IPS-NIHi7 (cell line): Measurements from ENCODE around the gene HOXB5.

Experiments
- DNase-seq: peaks from one replicate; pipeline ENCODE4 v3.0.0; 2012; ENCODE audit warnings: mixed read lengths; ENCODE audit errors: extremely low spot score

Gene HOXB5

DNA sequence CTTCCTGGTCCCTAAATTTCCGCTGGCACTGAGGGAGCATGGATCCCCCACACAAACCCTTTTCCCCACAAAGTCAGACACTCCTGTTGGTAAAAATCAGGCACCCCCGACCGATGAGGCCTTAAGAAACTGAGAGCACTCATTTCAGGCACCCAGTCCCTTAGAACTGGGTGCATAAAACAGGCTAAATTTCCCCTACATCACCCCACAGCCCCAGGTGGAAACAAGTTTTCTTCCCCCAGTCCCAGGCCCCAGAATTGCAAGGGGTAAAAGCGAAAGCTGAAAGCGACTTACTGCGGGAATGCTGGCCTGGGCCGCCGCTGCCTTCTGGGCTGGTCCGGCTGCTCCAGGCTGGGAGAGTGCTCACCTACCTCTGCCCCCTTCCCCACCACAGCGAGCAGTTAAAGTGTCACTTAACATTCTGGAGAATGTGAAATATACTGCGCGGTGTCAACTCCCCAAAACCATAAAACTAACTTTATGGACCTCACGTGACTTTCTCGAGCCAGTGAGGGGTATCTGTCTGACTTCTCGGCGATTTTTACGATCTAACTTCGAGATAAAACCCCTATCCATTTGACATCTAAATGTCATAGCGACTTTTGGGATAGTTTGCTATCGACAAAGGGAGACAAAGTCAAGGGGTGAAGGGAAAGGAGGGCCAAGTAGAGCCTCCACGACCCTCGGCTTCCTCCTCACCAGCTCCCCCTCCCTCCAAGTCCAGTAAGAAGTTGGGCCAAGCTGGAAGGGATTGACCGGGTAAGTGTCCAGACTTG lies 3.6 kb downstream of the HOXB5 start, which contains the start of gene HOXB3:
TSS of gene HOXB3 (minus strand) at position 411 of the 776 bp plus-strand sequence. CDS start 37,767 bp downstream, outside the sequence.
- no peak for DNase-seq

DNA sequence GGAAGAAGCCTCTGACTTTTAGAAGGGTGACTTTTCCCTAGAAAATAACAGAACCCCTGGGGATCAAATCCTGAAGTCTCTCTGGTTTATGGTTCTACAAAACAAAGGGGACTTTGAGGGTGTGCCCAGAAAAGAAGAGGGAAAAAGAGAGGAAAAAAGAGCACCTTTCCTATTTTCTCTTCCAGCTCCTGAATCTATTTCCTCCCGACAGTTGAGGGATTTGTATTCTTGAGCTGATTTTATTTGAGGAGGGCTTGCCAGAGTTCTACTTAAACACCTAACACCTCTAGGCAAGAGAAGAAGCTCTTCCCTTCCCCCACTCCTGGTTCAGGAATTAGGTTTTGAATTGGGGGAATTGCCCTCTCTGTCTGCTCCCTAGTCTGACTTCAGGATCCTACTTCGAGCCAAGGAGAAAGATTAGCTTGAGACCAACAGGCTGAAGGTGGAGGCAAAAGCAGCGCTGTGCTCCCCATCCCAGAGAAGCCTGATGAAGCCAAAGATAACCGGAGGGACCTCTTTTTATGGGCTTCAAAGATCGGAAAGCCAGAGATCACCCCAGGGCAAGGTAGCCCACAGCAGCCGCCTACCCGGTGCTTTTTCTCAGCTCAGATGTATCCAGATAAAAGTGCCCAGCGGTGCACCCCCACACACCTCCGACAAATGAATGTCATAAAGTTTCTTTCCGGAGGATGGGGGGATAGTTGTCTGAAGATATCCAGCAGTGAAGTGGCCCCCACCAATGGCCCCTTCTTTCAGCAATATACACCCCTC lies 4.3 kb downstream of the HOXB5 start:
- DNase-seq = no peak

DNA sequence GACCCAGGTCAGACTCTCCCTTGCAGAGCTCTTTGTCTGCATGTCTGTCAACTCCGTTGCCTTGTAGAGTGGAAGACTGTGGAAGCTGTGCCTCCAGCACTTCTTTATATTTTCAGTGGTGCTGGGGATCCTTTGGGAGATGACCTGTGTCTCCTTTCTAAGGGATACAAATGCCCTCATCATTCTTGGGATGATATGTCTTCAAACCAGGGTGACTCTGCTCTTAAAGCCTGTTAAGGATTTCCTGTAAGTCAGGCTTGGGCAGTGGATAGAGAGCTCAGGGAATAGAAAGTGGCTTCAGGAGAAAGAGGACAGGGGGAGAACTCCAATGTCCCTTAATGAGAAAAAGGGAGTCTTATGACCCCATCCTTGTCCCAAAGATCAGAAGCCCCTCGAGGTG lies 5.1 kb downstream of the HOXB5 start:
- no peak for DNase-seq

DNA sequence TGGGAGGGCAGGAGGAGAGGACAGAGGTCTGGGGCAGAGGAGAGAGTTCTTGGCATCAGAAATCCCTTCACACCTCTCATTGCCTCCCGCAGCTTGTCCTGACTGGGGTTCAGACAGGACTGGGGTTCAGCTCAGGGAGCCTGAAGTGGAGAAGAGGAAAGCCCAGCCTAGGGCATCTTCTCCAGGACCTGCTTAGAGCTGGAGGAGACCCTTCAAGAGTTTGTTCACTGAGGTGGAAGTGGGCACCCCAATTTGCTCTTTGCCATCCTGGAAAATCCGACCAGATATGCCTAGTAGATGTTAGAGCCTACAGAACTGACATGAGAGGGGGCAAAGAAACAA lies 5.5 kb downstream of the HOXB5 start:
- DNase-seq = no peak

DNA sequence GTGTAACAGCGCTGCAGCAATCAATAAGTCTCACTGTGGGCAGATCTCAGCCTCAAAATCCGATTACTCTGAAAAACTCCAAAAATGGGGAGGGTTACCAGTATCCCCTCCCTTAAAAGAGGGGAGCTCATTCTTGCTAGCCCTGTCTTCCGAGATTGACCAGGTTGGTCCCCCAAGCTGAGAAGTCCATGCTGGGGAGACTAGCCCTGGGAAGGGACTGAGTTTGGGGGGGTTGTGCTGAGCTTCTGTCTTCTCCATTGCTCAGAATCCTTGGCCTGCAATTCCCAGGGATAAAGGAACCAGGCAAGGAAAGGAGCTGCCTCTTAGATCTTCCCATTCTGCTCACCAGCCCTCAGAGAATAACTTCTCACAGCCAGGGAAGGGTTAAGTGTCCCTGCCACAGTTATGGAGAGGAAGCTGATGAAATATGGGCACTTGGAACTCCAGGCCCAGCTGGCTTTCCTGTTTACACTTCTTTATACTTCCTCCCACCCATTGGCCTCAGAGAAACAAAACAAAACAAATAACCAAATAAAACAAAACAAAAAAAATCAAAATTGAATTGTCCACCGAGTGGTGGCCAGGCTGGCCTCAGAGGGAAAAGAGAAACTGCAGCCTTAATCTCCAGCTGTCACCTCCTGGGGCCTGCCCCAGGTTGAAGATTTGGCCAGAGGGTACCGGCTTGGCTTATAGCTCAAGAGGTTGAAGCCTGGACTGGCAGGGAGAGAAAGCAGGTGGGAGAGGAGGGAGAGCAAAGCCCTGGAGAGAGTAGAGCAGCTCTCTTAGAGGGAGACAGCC lies 6.1 kb downstream of the HOXB5 start:
- DNase-seq = no peak

DNA sequence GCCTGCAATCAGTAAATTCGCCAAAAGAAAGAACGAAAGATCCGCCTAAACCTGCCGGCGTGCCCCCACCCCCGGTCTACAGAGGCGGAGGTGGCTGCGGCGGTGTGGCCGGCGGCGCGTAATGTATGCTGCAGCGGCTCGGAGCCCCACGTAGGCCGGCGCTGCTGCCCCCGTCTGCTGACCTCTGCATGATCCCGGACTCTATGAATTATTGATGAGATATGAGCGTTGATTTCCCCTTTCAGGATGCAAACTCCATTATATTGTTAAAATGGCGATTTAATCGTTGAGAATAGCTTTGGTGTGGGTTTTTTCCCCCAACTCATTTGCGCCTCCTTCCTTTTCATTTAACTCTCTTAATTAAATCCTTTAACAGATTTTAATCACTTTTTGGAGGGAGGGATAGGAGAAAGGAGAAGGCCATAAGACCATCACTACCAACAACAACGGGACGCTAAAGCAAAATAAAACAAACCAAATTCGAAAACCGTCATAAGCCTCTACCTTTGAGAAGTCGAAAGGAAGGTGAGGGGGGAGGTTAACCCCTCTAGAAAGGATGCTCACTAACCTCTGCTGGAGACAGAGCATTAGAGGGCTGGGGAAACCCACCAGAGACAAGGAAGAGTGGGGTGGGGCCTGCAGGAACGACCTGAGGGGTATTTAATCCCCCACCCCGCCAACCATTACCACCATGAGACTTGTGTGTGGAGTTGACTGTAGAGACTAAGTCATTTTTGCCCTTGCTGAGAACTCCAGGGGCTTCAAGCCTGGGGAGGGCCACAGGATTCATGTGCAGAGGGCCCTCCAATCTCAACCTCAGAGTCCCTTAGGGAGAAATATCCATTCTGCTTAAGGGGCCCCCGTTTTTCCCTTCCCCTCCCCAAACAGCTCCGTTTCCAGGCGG lies 7.0 kb downstream of the HOXB5 start:
- no peak for DNase-seq

DNA sequence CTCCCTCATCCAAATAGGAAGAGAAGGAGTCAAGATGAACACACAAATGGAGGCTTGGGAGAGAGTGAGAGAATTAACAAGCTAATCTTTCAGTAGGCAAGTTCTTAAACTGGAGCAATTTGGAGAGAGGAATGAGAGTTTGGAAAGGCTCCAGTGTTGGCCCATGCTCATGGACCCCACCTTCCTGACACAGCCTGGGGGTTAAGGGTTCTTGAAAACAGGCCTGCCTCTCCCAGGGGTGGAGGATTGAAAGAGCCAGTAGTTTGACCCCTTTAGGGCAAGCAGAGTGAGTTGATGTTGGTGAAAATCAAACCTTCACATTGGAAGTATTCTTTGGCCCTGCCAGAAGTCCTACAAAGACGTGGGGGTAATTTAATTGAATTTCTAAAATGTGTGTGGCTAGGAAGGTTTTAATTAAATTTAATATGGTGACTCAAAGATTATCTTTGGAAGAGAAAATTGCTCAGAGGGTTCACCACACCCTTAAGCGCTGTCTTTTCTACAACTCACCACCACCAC lies 9.3 kb downstream of the HOXB5 start:
- no peak for DNase-seq

DNA sequence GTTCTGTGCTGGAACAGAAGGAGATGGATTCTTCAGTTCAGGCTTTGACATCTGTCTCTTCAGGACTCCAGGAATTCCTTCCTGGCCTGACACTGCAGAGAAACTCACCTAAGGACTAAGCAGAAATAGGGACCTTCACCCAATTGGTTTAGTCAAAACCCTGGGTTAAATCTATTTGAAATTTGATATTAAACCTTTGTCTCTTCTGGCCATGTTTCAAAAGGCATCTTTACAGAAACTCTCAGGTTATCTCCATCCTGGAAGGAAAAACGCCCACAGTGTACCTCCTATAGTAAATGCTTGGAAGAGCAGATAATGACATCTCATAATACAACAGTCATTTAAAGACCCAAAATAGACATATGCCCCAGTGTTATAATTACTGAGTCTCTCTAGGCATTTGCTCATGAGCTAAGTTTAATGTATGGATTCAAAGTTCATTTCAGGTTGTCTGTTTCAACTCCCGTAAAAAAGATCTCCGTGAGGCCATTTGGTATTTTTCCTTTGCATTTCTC lies 9.8 kb downstream of the HOXB5 start:
- no peak for DNase-seq

DNA sequence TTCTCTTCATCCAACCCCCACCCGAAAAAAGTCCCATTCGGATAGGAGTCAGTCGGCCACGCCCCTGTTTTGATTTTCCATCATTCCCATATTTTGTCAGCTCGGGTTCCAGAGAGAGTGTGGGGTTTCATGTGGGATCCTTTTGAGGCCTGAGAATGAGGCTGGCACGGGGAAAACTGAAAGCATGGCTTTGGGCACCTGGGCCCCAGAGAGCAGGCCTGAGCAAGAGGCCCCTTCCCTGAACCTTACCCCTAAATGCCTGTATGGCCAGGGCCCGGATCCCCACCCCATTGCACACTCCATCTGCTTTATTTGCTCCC lies 10.9 kb downstream of the HOXB5 start:
- no peak for DNase-seq

DNA sequence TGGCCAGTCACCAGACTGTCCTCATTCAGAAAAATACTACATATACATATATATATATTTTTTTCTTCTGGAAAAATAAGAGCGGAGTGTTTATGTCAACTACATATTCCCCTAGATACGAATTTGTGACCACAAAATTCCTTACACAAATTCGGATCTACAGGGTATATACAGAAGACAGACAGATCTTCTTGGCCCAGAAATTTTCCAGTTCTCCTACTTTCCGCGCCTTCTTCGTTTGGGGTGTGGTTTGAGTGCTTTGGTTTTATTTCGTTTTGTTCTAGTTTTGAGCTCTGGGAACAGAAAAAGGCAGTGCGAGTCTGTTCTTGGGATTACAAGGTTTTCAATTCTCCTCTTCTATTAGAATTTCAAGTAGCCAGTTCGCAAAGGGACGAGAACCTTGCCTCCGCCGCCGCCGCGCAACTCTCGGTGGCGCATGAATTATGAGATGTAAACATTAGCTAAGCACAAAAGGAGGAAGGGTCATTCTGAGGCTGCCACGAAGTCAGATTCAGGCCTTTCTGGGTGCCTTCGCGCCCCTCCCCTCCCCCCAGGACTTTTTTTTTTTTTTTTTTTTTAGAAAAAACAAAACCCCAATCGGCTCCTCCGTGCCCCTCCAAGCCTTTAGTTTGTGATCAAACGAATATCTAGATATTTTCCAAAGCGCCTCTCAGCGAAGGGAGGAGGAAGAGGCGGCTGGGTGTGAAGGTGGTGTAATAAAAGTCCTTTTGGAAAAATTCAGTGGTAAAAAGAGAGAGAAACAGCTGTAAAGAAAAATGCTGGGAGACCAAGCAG lies 13.6 kb downstream of the HOXB5 start:
- no peak for DNase-seq

DNA sequence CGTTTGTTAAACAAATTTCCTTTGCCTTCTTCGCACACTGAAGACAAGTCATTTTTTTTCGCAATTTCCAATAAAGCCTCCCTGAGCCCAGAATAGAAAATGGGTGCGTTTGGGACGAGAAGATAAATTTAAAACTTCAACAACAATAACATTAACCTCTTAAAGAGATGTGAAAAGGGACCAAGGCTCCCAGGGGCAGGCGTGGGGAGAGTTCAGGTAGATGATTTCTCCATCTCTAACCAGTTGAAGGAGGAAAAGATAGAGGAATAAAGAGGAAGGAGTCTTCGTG lies 14.2 kb downstream of the HOXB5 start:
- DNase-seq = no peak

DNA sequence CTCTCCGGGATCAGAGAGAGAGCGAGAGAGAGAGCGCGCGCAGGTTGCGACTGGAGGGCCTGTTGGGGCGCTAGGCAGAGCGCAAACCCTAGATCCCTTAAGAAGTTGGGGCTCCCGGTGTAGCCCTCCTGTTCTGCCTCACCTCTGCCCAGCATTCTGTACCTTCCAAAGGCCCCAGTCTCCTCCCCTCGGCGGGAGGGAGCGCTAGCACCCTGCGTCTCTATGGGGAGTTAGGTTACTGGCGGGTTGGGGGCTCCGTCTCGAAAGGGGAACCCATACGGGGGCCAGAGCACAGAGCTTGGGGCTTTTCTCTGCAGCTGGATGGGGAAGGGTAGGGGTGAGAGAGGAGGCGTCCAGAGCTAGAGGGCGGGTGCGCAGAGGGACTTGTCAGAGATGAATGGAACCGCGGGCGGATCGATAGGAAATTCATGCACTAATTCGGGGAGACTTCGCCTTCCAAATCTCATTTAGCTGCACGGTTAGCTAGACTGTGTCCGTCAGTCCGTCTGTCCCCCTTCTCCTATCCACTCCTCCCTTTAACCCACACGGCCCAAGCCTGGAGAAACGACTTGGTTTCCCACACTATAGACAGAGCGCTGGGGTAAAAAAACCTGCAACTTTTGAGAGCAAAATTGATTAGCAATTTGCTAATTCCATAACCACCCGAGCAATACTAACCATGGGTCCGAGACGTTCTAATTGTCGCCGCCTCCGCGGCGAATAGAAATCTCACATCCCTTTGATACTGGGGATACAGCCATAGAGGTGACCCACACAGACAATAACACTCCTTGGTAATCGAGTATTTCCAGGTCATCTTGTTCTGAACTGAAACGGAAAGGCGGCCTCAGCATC lies 14.7 kb downstream of the HOXB5 start:
- DNase-seq = no peak

DNA sequence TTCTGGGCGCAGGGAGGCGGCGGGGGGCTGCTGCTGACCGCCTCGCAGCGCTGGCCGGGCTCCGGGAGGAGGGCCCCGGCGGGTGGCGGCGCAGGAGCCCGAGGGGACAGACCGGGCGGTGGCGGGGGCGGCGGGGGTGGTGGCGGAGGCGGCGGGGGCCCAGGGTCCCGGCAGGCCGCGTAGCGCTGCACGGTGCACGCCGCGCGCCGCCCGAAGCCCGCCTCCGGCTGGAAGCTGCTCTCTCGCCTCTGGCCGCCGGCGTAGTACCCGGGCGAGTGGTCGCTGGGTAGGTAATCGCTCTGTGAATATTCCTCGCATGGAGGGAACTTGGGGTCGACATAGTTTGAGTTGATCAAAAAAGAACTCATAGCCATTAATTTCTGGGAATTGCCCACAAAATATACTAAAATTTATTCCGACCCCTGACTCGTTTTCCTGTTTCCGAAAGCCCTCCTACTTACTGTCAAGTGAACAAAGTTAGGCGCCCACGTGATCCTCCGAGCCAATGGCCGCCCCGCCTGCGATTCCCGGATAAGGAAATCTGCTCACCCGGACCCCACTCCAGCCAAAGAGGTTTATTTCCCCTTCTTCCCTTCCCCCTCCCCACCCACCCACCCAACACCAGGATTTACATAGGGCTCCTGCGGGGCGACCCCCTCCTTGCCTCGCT lies 15.5 kb downstream of the HOXB5 start, which contains the start of gene HOXB4:
TSS of gene HOXB4 (minus strand) at position 405 of the 670 bp plus-strand sequence. CDS start at position 374, 31 bp downstream.
- DNase-seq = peak; percentile 66

DNA sequence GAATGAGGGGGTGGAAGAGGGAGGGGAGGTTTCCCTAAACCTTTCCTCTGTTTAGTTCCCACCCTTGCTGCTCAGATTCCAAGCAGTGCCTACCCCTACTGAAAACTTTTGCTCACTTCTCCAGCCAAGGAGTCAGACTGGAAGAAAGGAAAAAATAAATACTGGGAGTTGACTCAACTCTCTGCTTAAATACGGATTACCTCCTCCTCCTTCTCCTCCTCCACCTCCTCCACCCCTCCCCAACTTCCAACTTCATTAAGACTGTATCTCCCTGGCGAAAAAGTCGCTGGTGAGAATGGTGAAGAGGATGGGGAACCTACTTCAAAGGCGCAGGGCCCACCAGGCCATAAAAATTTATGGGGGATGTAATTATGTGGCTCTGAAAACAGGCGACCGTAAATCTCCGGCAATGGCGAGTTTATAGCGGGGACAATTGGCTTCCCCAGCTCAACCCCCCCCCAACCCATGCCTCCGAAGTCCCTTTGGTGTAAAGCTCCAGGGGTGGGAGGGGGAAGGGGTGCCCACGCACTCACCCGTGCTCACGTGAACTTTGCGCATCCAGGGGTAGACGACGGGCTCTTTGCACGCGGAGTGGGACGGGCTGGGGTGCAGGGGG lies 16.1 kb downstream of the HOXB5 start:
- DNase-seq = no peak

DNA sequence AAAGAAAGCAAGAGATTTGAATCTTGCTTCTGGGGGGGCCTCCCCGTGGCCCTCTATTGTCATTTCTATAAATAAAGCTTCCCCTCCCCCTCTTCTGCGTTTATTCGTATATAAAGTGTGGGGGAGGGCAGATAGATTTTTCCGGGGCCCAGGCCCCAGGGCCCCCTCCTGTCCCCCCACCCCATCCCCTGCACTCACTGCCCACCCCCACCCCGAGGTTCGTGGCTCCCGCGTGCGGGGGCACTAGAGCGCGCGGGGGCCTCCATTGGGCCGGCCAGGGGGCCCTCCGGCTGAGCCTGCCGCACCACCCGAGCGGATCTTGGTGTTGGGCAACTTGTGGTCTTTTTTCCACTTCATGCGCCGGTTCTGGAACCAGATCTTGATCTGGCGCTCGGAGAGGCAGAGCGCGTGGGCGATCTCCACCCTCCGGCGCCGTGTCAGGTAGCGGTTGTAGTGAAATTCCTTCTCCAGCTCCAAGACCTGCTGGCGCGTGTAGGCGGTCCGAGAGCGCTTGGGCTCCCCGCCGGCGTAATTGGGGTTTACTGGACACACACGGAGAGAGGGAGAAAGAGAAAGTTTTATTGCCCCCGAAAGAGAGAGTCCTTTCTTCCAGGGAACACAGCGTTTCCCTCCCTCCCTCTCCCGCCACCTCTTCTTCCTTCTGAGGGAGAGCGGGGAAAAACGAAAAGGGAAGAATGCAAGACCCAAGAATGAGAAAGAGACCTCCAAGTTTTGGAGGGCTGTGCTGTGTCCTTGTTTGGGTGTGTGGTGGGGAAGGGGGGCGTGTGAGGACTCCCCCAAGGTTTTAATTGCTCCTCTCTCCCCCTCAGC lies 16.9 kb downstream of the HOXB5 start:
- DNase-seq = no peak

DNA sequence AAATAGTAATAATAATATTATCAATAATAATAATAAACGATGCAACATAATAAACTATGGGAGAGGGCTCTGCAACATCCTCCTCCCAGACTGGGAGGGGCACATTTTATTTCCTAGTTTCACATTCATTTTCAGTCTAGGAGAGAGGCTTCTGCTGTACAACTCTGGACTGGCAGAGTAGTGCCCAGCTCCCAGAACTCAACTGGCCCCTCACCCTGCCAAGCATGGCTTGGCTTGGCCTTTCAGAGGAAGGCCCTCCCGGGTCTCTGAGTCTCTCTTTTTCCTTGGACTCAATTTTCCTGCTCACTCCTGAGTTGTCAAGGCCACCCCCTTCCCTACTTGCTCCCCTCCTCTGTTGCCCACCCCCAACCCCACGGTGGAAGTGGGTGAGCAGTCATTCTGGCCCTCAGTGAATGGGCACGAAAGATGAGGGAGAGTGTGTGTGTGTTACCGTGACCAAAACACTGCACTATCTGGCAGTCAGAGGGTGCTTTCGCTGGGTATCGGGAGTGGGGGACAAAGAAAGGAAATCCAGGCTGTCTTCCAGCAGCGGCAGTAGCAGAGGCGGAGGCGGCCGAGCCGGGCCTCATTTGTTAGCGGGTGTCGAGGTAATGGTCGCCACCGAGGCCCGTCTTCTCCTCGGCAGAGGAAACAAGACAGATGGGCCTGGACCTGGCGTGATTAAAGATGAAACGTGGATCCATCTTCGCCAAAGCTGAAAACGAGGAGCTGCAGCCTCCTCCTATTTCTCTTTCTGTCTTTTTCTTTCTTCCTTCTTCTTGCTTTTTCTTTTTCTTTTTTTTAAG lies 17.7 kb downstream of the HOXB5 start:
- DNase-seq = no peak
